Esophagus (tissue), 2 donors: ENCODE results near the gene NDUFV3. TPM values are rescaled to one million over a fixed set of nuclear protein-coding genes. Genes with fewer than 3 reads are reported as not detected.
A peak's percentile ranks its signal among the peaks of the same experiment; 100 is the strongest.
"Not testable (repeated sequence)": the region's sequence is repeated elsewhere in the genome, so short reads cannot be mapped to it uniquely, and the experiment has no call there.

Experiments used
- H3K27ac ChIP-seq, 2 donors: one replicate each; pipeline ENCODE4 v1.5.1; 2013; ENCODE audit warnings: low read depth in 2 of 2, mild to moderate bottlenecking in 2 of 2, inconsistent platforms in 1 of 2, low read length in 1 of 2, moderate library complexity in 1 of 2
- H3K27me3 ChIP-seq, 2 donors: one replicate each; pipeline ENCODE4 v1.6.1; 2013; ENCODE audit warnings: low read length in 2 of 2, control low read depth in 1 of 2, mild to moderate bottlenecking in 1 of 2; ENCODE audit not compliant: insufficient read depth in 2 of 2, control insufficient read depth in 1 of 2
- H3K36me3 ChIP-seq, 2 donors: one replicate each; pipeline ENCODE4 v1.6.1; 2013; ENCODE audit warnings: low read length in 1 of 2; ENCODE audit not compliant: control insufficient read depth in 2 of 2, insufficient read depth in 2 of 2
- H3K4me1 ChIP-seq, 2 donors: one replicate each; pipeline ENCODE4 v1.6.1; 2013; ENCODE audit warnings: low read length in 1 of 2; ENCODE audit not compliant: control insufficient read depth in 2 of 2, insufficient read depth in 2 of 2
- H3K4me3 ChIP-seq, 2 donors: one replicate each; pipeline ENCODE4 v1.5.1; 2013; ENCODE audit warnings: low read length in 2 of 2, mild to moderate bottlenecking in 2 of 2, low read depth in 1 of 2, moderate library complexity in 1 of 2
- H3K9me3 ChIP-seq, 2 donors: one replicate each; pipeline ENCODE4 v1.6.1; 2013; ENCODE audit warnings: mild to moderate bottlenecking in 2 of 2, low read depth in 1 of 2, low read length in 1 of 2, moderate library complexity in 1 of 2; ENCODE audit not compliant: control insufficient read depth in 2 of 2, insufficient read depth in 1 of 2
- WGBS, 2 donors: extraction: QIAGEN DNeasy Blood & Tissue Kit; methylation state at CpG; one replicate each; pipeline ENCODE4 v1.1.7; 2013; 5-methylcytosine and 5-hydroxymethylcytosine counted together
- polyA plus RNA-seq, 2 donors: library from polyadenylated mRNA; stranded (reverse); fragments of 200-250 nt; gene quantifications; one replicate each; pipeline ENCODE4 v1.2.3, GENCODE V29; 2013
- donor health status: healthy with polysubstance abuse.
- donor health status: Bipolar disorder and iron deficiency.

NDUFV3 gene
- polyA plus RNA-seq, 2 donors, result 14.9 to 17.5 TPM

DNA sequence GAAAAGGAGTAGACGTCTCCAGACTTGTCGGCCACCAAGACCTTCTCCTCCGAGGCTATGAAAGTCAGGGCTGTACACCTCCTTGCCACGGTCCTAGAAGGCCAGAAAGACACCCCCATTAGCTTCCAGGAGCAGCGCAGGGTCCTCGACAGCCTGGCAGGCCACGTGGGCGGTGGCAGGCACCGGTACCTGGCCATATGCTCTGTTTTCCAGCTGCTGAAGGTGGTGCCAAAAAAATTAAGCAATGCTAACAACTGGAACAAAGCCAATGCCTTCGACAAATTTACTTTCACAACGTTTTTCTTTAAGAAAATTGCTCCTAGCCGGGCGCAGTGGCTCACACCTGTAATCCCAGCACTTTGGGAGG, 29.6 kb upstream of the NDUFV3 start:
- Histone ChIP-seq H3K36me3 (peaks cover 10 to 61% of the 10 kb centered on the region in 2 donors), H3K4me1 (no peaks in the 10 kb centered on the region), H3K27me3 (no peaks in the 10 kb centered on the region), H3K9me3 (no peaks in the 10 kb centered on the region), H3K27ac (no peak overlapping the region), H3K4me3 (no peak overlapping the region)
- WGBS, 2 donors, result 69 to 73% methylated on average over 13 of the region's 13 CpGs

DNA sequence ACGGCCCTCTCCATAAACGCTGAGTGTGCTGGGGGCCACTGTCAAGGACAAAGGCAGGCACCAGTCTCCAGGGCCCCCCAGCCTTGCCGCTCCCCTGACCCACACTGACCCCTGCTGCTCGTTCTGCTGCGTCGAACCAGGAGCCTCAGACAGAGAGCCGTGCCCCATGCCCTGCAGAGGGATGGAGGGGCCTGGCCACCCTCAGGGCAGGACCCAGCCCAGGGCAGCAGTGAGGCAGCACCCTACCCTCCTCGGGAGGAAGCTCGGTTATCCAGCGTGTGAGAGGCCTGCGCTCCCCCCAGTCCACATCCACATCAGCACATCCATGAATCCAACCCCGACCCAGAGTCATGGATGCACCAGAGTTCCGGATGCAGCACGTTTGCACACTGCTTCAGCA, 28.8 kb upstream of the NDUFV3 start:
- H3K36me3 ChIP-seq, result peaks cover 15 to 62% of the 10 kb centered on the region in 2 donors
- H3K4me3 ChIP-seq, result no peak overlapping the region
- H3K9me3 ChIP-seq, result no peaks in the 10 kb centered on the region
- no peaks in the 10 kb centered on the region for H3K4me1 ChIP-seq
- WGBS, 2 donors, result 91% methylated on average over 14 of the region's 14 CpGs
- no peak overlapping the region for H3K27ac ChIP-seq
- no peaks in the 10 kb centered on the region for H3K27me3 ChIP-seq

DNA sequence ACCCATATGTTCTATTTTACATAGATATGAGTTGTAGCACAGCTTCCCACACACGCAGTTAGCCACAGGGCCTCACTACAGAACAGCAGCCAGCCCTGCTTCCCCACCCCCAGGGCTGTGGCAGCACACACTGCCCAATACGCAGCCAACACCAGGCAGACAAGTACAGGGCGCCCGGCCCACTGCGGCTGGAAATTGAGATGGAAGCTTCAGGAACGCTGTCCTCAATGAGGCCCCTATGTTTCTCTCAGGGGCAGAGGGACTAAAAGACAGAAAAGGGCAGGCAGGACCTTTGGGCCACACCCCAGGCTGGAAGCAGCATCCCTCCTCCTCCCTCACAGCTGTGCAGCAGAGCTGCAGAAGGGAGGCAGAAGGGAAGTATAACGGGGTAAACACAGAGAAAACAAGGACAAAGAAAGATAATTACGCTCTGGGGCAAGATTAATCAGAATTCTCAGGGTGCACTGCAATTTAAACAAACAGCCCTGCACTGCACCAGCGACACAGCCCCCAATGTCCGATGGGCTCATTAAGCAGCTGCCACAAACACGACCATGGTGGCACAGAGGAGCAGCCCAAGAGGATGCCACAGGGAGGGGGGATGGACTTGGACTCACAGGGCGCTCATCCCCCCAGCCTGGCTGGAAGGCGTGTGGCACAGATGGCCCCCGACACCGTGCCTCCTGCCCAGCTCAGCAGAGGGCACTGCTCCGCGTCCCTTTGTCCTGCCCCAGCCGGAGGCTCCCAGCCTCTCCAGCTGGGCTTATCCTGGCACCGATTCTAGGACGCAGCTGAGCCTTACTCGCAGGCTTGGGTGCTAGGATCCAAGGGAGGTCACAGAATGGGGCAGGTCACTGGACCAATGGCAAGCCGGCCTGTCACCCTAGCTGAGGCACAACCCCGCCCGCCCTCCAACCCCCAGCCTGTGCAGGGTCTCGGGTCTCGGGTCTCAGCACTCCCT, 28.0 kb upstream of the NDUFV3 start:
- H3K4me3 ChIP-seq, result no peak overlapping the region
- 86 to 87% methylated on average over 26 of the region's 26 CpGs for WGBS, 2 donors
- H3K27me3 ChIP-seq, result no peaks in the 10 kb centered on the region
- no peaks in the 10 kb centered on the region for H3K9me3 ChIP-seq
- no peaks in the 10 kb centered on the region for H3K4me1 ChIP-seq
- H3K36me3 ChIP-seq, result peaks cover 11 to 55% of the 10 kb centered on the region in 2 donors
- H3K27ac ChIP-seq, result no peak overlapping the region

DNA sequence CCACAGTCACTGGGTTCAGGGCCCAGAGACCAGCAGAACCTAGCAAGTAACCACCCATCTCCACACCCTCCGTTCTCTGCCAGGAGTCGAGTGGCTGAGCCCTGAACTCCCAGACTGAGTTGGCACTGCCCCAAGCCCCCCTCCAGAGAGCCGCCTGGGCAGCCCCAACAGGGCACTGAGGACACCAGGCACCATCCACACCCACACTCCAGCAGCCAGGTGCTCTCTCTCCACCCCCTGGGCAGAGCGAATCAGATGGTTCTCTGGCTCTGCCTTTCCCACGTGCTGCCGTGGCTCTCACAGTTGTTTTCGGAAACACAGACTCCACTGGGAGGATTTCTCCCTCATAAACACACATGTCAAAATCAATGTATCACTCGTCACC, 27.3 kb upstream of the NDUFV3 start:
- Histone ChIP-seq H3K4me1 (no peaks in the 10 kb centered on the region), H3K27ac (no peak overlapping the region), H3K4me3 (no peak overlapping the region), H3K27me3 (no peaks in the 10 kb centered on the region), H3K36me3 (peaks cover 11 to 50% of the 10 kb centered on the region in 2 donors), H3K9me3 (no peaks in the 10 kb centered on the region)
- 78 to 79% methylated on average over 8 of the region's 8 CpGs for WGBS, 2 donors

DNA sequence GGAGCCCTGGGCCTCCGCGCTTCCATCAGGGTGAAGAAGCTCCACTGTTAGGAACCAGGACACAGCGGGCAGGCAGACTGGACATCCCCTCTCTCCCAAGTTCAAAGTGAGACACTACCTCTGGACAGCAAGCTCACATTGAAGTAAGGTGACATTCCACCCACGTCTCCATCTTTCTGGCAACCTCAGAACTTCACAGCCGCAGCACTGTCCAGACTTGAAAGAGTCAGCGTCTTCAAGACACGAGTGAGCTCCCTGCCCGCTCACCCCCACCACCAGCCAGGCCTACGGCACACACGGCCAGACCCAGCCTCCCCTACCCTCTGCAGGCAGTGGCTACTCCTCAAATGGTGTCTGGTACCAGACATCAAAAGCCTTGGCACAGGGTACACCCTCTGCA, 24.9 kb upstream of the NDUFV3 start:
- Histone ChIP-seq H3K4me1 (no peaks in the 10 kb centered on the region), H3K36me3 (peaks cover 20 to 46% of the 10 kb centered on the region in 2 donors), H3K4me3 (no peak overlapping the region), H3K27me3 (no peaks in the 10 kb centered on the region), H3K9me3 (no peaks in the 10 kb centered on the region), H3K27ac (no peak overlapping the region)
- WGBS, 2 donors, result 93% methylated on average over 10 of the region's 10 CpGs

DNA sequence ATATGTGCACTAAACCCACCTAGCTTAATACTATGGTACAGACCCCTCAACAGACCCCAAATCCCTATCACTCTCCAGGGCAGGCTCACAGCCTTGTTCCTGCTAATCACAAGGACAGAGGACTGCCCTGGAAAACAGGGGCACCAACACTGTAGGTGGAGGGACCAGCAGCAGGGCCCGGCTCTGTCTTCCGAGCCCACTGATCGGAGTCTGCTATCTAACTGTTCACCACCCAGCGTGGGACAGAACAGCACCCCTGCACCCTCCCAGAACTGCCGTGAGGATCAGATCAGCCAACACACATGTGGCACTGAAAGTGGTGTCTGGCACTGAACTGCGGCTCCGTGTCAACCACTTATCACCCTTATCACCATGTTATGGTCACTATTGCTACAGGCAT, 20.0 kb upstream of the NDUFV3 start:
- Histone ChIP-seq H3K27me3 (no peaks in the 10 kb centered on the region), H3K4me1 (no peaks in the 10 kb centered on the region), H3K27ac (no peak overlapping the region), H3K4me3 (no peak overlapping the region), H3K9me3 (no peaks in the 10 kb centered on the region), H3K36me3 (peaks cover 22 to 28% of the 10 kb centered on the region in 2 donors)
- 91 to 94% methylated on average over 7 of the region's 7 CpGs for WGBS, 2 donors

DNA sequence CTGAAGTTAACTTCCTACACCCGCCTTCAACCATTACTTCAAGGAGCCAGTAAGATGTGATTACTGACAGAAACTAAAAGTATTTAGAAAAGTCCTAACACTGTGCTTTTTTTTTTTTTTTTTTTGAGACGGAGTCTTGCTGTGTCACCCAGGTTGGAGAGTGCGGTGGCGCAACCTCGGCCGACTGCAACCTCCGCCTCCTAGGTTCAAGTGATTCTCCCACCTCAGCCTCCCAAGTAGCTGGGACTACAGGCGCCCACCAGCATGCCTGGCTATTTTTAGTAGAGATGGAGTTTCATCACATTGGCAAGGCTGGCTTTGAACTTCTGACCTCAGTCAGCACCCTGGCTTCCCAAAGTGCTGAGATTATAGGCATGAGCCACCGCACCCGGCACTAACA, 17.3 kb upstream of the NDUFV3 start:
- 94 to 95% methylated on average over 10 of the region's 10 CpGs for WGBS, 2 donors
- H3K4me3 ChIP-seq, H3K9me3 ChIP-seq, H3K4me1 ChIP-seq, H3K27ac ChIP-seq, H3K27me3 ChIP-seq: not testable (repeated sequence)
- H3K36me3 ChIP-seq, result peaks cover 16 to 18% of the 10 kb centered on the region in 2 donors

DNA sequence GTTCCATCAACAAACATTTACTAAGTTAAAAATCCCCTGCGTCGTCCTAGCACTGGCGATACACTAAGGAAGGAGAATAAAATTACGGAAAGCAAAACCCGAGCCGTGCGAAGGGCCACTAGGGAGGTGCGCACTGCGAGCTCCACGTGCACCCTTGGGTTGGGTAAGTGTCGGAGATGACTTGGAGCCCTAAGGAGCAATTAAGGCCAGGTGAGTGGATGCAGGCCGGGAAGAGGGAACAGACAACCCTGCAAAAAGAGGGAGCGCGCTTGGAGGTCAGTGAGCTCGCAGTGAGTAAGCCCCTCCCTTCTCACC, 14.5 kb upstream of the NDUFV3 start:
- Histone ChIP-seq H3K27ac (peak overlapping the region; percentile 60 to 85), H3K9me3 (no peaks in the 10 kb centered on the region), H3K4me3 (peak overlapping the region; percentile 72 to 81), H3K4me1 (peaks cover 0 to 6% of the 10 kb centered on the region in 2 donors), H3K36me3 (peaks cover 2 to 5% of the 10 kb centered on the region in 2 donors), H3K27me3 (no peaks in the 10 kb centered on the region)
- WGBS, 2 donors, result 0% methylated on average over 14 to 15 of the region's 15 CpGs

DNA sequence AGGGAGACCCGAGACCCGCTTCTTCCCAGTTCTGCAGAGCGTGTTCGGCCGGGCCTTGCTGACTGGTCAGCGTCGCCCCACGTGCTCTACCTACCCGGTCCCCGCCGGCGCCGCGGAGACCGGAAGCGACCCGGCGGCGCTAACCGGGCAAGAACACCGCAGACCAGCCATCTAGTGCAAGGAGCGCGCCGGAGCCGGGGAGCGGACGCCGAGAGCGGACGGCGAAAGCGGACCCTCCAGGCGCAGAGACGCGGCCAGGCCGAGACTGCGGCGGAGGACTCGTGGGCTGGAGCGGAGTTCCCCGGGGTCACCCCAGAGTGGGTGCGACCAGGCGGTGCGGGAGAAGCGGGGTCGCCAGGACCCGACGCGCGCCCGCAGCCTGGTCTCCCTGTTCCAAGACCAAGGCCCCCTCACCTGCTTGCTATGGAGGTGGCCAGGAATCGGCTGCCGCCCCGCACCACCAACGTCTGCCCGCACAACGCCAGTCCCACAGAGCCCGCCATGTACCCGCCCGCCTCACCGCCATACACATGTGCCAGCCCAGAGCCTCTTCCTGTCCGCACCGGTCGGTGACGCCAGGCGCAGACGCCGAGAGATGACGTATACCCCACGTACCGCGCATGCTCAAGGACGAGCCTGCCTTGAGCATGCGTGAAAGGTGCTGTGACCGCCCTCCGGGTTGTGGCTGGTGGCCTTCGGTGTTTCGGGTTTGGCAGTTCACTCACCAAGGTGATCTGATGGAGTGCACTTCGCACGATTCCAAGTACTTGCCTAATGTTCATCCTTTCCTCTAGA, 13.9 kb upstream of the NDUFV3 start, which contains the start of gene WDR4:
TSS of gene WDR4 (minus strand) at position 547 of the 795 bp plus-strand sequence. CDS start at position 503, 44 bp downstream.
- Histone ChIP-seq H3K27me3 (no peaks in the 10 kb centered on the region), H3K9me3 (no peaks in the 10 kb centered on the region), H3K4me3 (peak within 1 kb of the TSS; percentile 72 to 81), H3K36me3 (peaks cover 0 to 3% of the 10 kb centered on the region in 2 donors), H3K27ac (peak within 1 kb of the TSS; percentile 69 to 85), H3K4me1 (peaks cover 0 to 6% of the 10 kb centered on the region in 2 donors)
- 0% methylated on average over 71 to 80 of the region's 80 CpGs for WGBS, 2 donors
